A673 (cell line): Measurements from ENCODE around the gene CCDC40. TPM values are rescaled to one million over a fixed set of nuclear protein-coding genes. Genes with fewer than 3 reads are reported as not detected.

Experiments
- BruUV-seq: library from RNA; stranded (reverse); fragments of 400-500 nt; replicated peaks from 2 replicates; lab custom pipeline; 2021; lab: Mats Ljungman, UMichigan
- CTCF ChIA-PET: fragments of 300-600 bp; sonication (Branson Sonifier 250); formaldehyde crosslinking; loops from one replicate; lab custom pipeline; 2022; ENCODE audit warnings: antibody characterized with exemption; lab: Charles Lee
- POLR2A ChIA-PET: fragments of 300-600 bp; sonication (Branson Sonifier 250); formaldehyde crosslinking; loops from one replicate; lab custom pipeline; 2022; ENCODE audit warnings: antibody characterized with exemption; ENCODE audit not compliant: low non-redundant PET; lab: Charles Lee
- DNase-seq: peaks from one replicate; pipeline ENCODE4 v3.0.0-alpha.2; 2015; ENCODE audit warnings: low spot score
- H3K27ac ChIP-seq: fragments of 200-600 bp; sonication (generic); 2 replicates; pipeline ENCODE4 v1.5.1; 2016; ENCODE audit warnings: mixed run types, low read depth, mild to moderate bottlenecking, mixed read lengths, antibody characterized with exemption, low read length; ENCODE audit not compliant: poor library complexity, severe bottlenecking
- H3K27me3 ChIP-seq: fragments of 200-600 bp; sonication (generic); replicated peaks from 2 replicates; pipeline ENCODE4 v1.6.1; 2017; ENCODE audit warnings: mixed run types, low read depth, mild to moderate bottlenecking, mixed read lengths, antibody characterized with exemption, low read length; ENCODE audit not compliant: insufficient read depth, poor library complexity
- H3K36me3 ChIP-seq: fragments of 200-600 bp; sonication (generic); 2 replicates; pipeline ENCODE4 v1.6.1; 2016; ENCODE audit warnings: mixed run types, mild to moderate bottlenecking, mixed read lengths, antibody characterized with exemption, low read length; ENCODE audit not compliant: insufficient read depth, poor library complexity, severe bottlenecking
- H3K4me1 ChIP-seq: fragments of 200-600 bp; sonication (generic); 2 replicates; pipeline ENCODE4 v1.6.1; 2017; ENCODE audit warnings: mixed run types, mild to moderate bottlenecking, mixed read lengths, antibody characterized with exemption, low read length; ENCODE audit not compliant: insufficient read depth, poor library complexity, severe bottlenecking
- H3K4me3 ChIP-seq: fragments of 200-600 bp; sonication (generic); 2 replicates; pipeline ENCODE4 v1.5.1; 2016; ENCODE audit warnings: low read depth, mixed run types, mild to moderate bottlenecking, mixed read lengths, low read length; ENCODE audit not compliant: poor library complexity, severe bottlenecking
- H3K9me3 ChIP-seq: fragments of 200-600 bp; sonication (generic); 2 replicates; pipeline ENCODE4 v1.6.1; 2016; ENCODE audit warnings: mixed run types, low read depth, mild to moderate bottlenecking, mixed read lengths, antibody characterized with exemption, low read length; ENCODE audit not compliant: poor library complexity, severe bottlenecking
- CTCF ChIP-seq: fragments of 300-800, 200-600 bp; sonication (generic); conservative IDR thresholded peaks from 2 replicates; pipeline ENCODE4 v1.5.1; 2017; ENCODE audit warnings: low read depth, mild to moderate bottlenecking, antibody characterized with exemption, low read length, moderate library complexity, mixed read lengths
- EZH2 ChIP-seq: fragments of 200-600 bp; sonication (generic); IDR thresholded peaks from 2 replicates; pipeline ENCODE4 v1.6.1; 2017; ENCODE audit warnings: borderline replicate concordance, low read depth, mild to moderate bottlenecking, mixed read lengths, antibody characterized with exemption, low read length; ENCODE audit not compliant: poor library complexity, severe bottlenecking
- intact Hi-C: fragments of 100-400 bp; cut with micrococcal nuclease; formaldehyde crosslinking; loops from one replicate; pipeline ENCODE4 v1.10.0; 2022; ENCODE audit not compliant: unreplicated experiment
- total RNA-seq: library from RNA; stranded (reverse); gene quantifications from 2 replicates; pipeline ENCODE4 v1.2.3, GENCODE V29; 2021

Gene CCDC40
- total RNA-seq, 1 experiment from 2014 or later: 3.5 TPM

GRCh38 chr17:80071116-80071841 lies 34.8 kb downstream of the CCDC40 start:
- BruUV-seq: no TSS peak
- intact Hi-C loops: no loop called here

GRCh38 chr17:80072410-80072809 lies 36.0 kb downstream of the CCDC40 start:
- BruUV-seq: no TSS peak
- no peaks in the 10 kb centered on the region for H3K9me3 ChIP-seq
- no peak overlapping the region for H3K4me3 ChIP-seq
- intact Hi-C loops: no loop called here
- CTCF ChIA-PET: no interaction called here
- POLR2A ChIA-PET: no interaction called here
- no peaks in the 10 kb centered on the region for H3K36me3 ChIP-seq
- H3K27me3 ChIP-seq: no peaks in the 10 kb centered on the region
- peaks cover 6% of the 10 kb centered on the region for H3K4me1 ChIP-seq
- no peak overlapping the region for H3K27ac ChIP-seq
- no peak for DNase-seq
- TF ChIP-seq EZH2 (no peak), CTCF (no peak)

More at GRCh38 chr17:80071116-80071841, 34.8 kb downstream of the CCDC40 start:
- ChIA-PET POLR2A (no interaction called here), CTCF (no interaction called here)
- no peaks in the 10 kb centered on the region for H3K27me3 ChIP-seq
- no peaks in the 10 kb centered on the region for H3K36me3 ChIP-seq
- TF ChIP-seq EZH2 (no peak), CTCF (no peak)
- H3K4me1 ChIP-seq: peaks cover 6% of the 10 kb centered on the region
- no peaks in the 10 kb centered on the region for H3K9me3 ChIP-seq
- H3K27ac ChIP-seq: no peak overlapping the region
- no peak overlapping the region for H3K4me3 ChIP-seq
- DNase-seq: no peak

GRCh38 chr17:80080081-80080480 lies 43.6 kb downstream of the CCDC40 start:
- DNase-seq: no peak
- no peaks in the 10 kb centered on the region for H3K9me3 ChIP-seq
- no peaks in the 10 kb centered on the region for H3K27me3 ChIP-seq
- H3K4me3 ChIP-seq: no peak overlapping the region
- BruUV-seq: no TSS peak
- TF ChIP-seq CTCF (no peak), EZH2 (no peak)
- no peak overlapping the region for H3K27ac ChIP-seq
- H3K4me1 ChIP-seq: no peaks in the 10 kb centered on the region
- CTCF ChIA-PET: no interaction called here
- H3K36me3 ChIP-seq: no peaks in the 10 kb centered on the region
- POLR2A ChIA-PET: no interaction called here
- intact Hi-C loops: loop anchor here (5.0 kb wide), 1 partner anchor 282 kb away; no protein-coding TSS in a partner anchor
